ENCODE results near the gene CACNA2D3.

DNA sequence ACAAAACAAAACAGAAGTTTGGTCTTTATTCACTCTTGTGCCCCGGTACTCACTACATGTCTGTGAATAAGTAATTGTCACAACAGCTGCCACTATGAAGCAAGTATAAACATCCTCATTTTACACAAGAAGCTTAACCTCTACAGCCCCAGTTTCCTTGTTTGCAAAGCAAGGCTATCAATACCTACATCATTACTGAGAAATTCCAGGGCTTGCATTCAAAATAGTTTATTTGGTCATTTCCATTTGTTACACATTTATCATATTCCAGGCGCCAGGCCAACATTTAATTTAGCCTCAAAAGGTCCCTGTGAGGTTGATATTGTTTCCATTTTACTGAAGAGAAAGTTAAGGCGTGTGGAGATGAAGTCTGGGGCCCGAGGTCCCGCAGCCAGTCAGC, 966.9 kb downstream of the CACNA2D3 start:
- TF ChIP-seq, protein P1, sequence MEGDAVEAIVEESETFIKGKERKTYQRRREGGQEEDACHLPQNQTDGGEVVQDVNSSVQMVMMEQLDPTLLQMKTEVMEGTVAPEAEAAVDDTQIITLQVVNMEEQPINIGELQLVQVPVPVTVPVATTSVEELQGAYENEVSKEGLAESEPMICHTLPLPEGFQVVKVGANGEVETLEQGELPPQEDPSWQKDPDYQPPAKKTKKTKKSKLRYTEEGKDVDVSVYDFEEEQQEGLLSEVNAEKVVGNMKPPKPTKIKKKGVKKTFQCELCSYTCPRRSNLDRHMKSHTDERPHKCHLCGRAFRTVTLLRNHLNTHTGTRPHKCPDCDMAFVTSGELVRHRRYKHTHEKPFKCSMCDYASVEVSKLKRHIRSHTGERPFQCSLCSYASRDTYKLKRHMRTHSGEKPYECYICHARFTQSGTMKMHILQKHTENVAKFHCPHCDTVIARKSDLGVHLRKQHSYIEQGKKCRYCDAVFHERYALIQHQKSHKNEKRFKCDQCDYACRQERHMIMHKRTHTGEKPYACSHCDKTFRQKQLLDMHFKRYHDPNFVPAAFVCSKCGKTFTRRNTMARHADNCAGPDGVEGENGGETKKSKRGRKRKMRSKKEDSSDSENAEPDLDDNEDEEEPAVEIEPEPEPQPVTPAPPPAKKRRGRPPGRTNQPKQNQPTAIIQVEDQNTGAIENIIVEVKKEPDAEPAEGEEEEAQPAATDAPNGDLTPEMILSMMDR (conservative IDR thresholded peaks at IDR 0.05; ENCODE audit: low read depth, low read length) = no peak
- no peak for TF ChIP-seq EZH2phosphoT487 (IDR thresholded peaks at IDR 0.05; ENCODE audit: borderline replicate concordance, low read length)
